Measurements from ENCODE around the gene GOT1.

GOT1 gene

DNA sequence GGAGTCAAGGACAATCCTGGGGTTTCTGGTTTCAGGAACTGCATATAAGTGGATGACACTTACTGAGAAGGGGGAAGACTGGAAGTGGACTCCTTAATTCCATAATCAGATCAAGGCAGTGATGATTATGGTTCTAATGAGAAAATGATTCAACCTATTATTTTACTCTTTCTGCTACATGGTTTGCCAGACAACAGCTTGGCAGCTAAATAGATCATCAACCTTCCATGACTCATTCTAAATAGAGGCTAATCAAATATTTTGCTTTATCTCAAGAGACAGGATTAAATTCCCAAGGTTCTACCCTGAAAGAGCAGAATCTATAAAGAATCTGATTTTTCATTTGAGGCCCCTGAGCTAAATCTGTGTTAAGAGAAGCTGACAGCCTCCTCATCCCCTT is 55.0 kb downstream of the GOT1 start:
- H3K4me3 ChIP-seq (ENCODE audit: low read length) = no peak overlapping the region
- DNase-seq (ENCODE audit: low read depth) = no peak
- TF ChIP-seq, protein P1, sequence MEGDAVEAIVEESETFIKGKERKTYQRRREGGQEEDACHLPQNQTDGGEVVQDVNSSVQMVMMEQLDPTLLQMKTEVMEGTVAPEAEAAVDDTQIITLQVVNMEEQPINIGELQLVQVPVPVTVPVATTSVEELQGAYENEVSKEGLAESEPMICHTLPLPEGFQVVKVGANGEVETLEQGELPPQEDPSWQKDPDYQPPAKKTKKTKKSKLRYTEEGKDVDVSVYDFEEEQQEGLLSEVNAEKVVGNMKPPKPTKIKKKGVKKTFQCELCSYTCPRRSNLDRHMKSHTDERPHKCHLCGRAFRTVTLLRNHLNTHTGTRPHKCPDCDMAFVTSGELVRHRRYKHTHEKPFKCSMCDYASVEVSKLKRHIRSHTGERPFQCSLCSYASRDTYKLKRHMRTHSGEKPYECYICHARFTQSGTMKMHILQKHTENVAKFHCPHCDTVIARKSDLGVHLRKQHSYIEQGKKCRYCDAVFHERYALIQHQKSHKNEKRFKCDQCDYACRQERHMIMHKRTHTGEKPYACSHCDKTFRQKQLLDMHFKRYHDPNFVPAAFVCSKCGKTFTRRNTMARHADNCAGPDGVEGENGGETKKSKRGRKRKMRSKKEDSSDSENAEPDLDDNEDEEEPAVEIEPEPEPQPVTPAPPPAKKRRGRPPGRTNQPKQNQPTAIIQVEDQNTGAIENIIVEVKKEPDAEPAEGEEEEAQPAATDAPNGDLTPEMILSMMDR (IDR thresholded peaks at IDR 0.05; ENCODE audit: insufficient read depth, low read depth, low read length, missing control alignments) = no peak

- TF ChIP-seq, protein P1 (IDR thresholded peaks at IDR 0.05; ENCODE audit: insufficient read depth, low read depth, low read length, missing control alignments) = no peak
- DNase-seq (ENCODE audit: low read depth) = no peak
- H3K4me3 ChIP-seq (ENCODE audit: low read length) = no peak overlapping the region
Measured at GRCh38 chr10:99374972-99375371, 55.5 kb downstream of the GOT1 start.

GRCh38 chr10:99374526-99374925 is 55.9 kb downstream of the GOT1 start:
- DNase-seq (ENCODE audit: low read depth) = no peak
- no peak overlapping the region for H3K4me3 ChIP-seq (ENCODE audit: low read length)
- TF ChIP-seq, protein P1 (IDR thresholded peaks at IDR 0.05; ENCODE audit: insufficient read depth, low read depth, low read length, missing control alignments) = no peak

- H3K4me3 ChIP-seq (ENCODE audit: low read length) = no peak overlapping the region
- peak; percentile 29 for DNase-seq (ENCODE audit: low read depth)
- TF ChIP-seq, protein P1 (IDR thresholded peaks at IDR 0.05; ENCODE audit: insufficient read depth, low read depth, low read length, missing control alignments) = no peak
Measured at GRCh38 chr10:99372546-99373271, 57.7 kb downstream of the GOT1 start.

- peak; percentile 44 for DNase-seq (ENCODE audit: low read depth)
- TF ChIP-seq, protein P1 (IDR thresholded peaks at IDR 0.05; ENCODE audit: insufficient read depth, low read depth, low read length, missing control alignments) = peak; percentile 50
- H3K4me3 ChIP-seq (ENCODE audit: low read length) = no peak overlapping the region
Measured at GRCh38 chr10:99370993-99371392, 59.4 kb downstream of the GOT1 start.

GRCh38 chr10:99369551-99369950 is 60.9 kb downstream of the GOT1 start:
- H3K4me3 ChIP-seq (ENCODE audit: low read length) = no peak overlapping the region
- no peak for DNase-seq (ENCODE audit: low read depth)
- TF ChIP-seq, protein P1 (IDR thresholded peaks at IDR 0.05; ENCODE audit: insufficient read depth, low read depth, low read length, missing control alignments) = no peak

DNA sequence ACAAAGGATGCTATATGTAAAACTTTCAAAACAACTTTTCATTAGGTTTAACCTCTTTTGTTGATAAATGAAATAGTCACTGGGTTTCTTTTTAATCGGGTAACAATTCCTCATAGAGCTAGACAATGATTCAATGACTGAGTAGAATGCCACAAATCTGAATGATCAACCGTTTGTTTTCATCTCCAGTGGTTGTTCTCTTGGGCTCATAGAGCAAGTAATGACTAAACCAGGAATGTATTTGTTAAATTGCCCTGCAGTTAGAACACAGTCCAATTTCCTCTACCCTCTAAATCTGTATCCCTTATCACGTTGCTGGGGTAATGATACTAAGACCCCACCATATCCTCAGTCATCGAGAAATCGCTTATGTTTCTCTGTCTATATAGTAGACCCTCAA is 61.3 kb downstream of the GOT1 start:
- TF ChIP-seq, protein P1 (IDR thresholded peaks at IDR 0.05; ENCODE audit: insufficient read depth, low read depth, low read length, missing control alignments) = no peak

More for the DNA sequence above, 61.3 kb downstream of the GOT1 start:
- H3K4me3 ChIP-seq (ENCODE audit: low read length) = no peak overlapping the region
- no peak for DNase-seq (ENCODE audit: low read depth)

Data from epithelial cell of esophagus (primary cell).